WTC11 (cell line): Measurements from ENCODE around the gene PTCH1. TPM values are rescaled to one million over a fixed set of nuclear protein-coding genes. Genes with fewer than 3 reads are reported as not detected.

Source experiments
- ATAC-seq: fragments of 200-7000 bp; cut with Tn5 transposase; 2 replicates; pipeline ENCODE4 v1.10.0; 2021; ENCODE audit warnings: mild to moderate bottlenecking, moderate library complexity
- CTCF ChIA-PET: fragments of 300-600 bp; sonication (Branson Sonifier 250); formaldehyde crosslinking; loops from one replicate; lab custom pipeline; 2021; ENCODE audit warnings: antibody characterized with exemption; lab: Charles Lee
- POLR2A ChIA-PET: fragments of 350-600 bp; sonication (Branson Sonifier 250); formaldehyde crosslinking; loops from one replicate; lab custom pipeline; 2021; ENCODE audit warnings: antibody characterized with exemption; lab: Charles Lee
- DNase-seq: peaks from one replicate; pipeline ENCODE4 v3.0.0; 2021; ENCODE audit warnings: low spot score
- H3K27ac Mint-ChIP-seq: 2 replicates; pipeline ENCODE4 v1.8.0; 2021; ENCODE audit warnings: mixed read lengths
- H3K27me3 Mint-ChIP-seq: 2 replicates; pipeline ENCODE4 v1.8.0; 2021; ENCODE audit warnings: low read depth, mild to moderate bottlenecking, moderate library complexity, mixed read lengths
- H3K36me3 Mint-ChIP-seq: 2 replicates; pipeline ENCODE4 v1.8.0; 2021; ENCODE audit warnings: mixed read lengths
- H3K4me1 Mint-ChIP-seq: 2 replicates; pipeline ENCODE4 v1.8.0; 2022; ENCODE audit warnings: mixed read lengths
- H3K4me3 Mint-ChIP-seq: 2 replicates; pipeline ENCODE4 v1.8.0; 2021; ENCODE audit warnings: mild to moderate bottlenecking, moderate library complexity, mixed read lengths
- H3K9me3 Mint-ChIP-seq: 2 replicates; pipeline ENCODE4 v1.8.0; 2021; ENCODE audit warnings: mixed read lengths
- CREB1 ChIP-seq: sonication (generic); formaldehyde crosslinking; IDR thresholded peaks from 2 replicates; pipeline ENCODE4 v1.8.0; 2023; ENCODE audit warnings: mild to moderate bottlenecking, missing genetic modification reagents
- CREM ChIP-seq: sonication (generic); formaldehyde crosslinking; IDR thresholded peaks from 2 replicates; pipeline ENCODE4 v1.8.1; 2022; ENCODE audit warnings: mild to moderate bottlenecking, missing genetic modification reagents, moderate library complexity
- CTCF ChIP-seq: fragments of 200-600 bp; IDR thresholded peaks from 2 replicates; pipeline ENCODE4 v1.8.0; 2022; ENCODE audit warnings: antibody characterized with exemption
- EMX1 ChIP-seq: fragments of 250-450 bp; sonication (Bioruptor Pico); IDR thresholded peaks from 2 replicates; pipeline ENCODE4 v1.8.0; 2021; ENCODE audit warnings: mild to moderate bottlenecking
- HMGA2 ChIP-seq: fragments of 250-450 bp; sonication (Bioruptor Pico); IDR thresholded peaks from 2 replicates; pipeline ENCODE4 v1.4.0; 2021; ENCODE audit warnings: mild to moderate bottlenecking, moderate library complexity
- HMGXB4 ChIP-seq: sonication (generic); formaldehyde crosslinking; IDR thresholded peaks from 2 replicates; pipeline ENCODE4 v1.8.1; 2023; ENCODE audit warnings: mild to moderate bottlenecking, moderate library complexity, missing genetic modification reagents
- IRF1 ChIP-seq: sonication (generic); formaldehyde crosslinking; IDR thresholded peaks from 2 replicates; pipeline ENCODE4 v1.8.0; 2023; ENCODE audit warnings: missing genetic modification reagents
- MYBL2 ChIP-seq: sonication (generic); formaldehyde crosslinking; IDR thresholded peaks from 2 replicates; pipeline ENCODE4 v1.8.1; 2023; ENCODE audit warnings: mild to moderate bottlenecking, moderate library complexity, missing genetic modification reagents
- NR1H2 ChIP-seq: sonication (generic); formaldehyde crosslinking; IDR thresholded peaks from 2 replicates; pipeline ENCODE4 v1.9.0; 2021; ENCODE audit warnings: mild to moderate bottlenecking, moderate library complexity, missing genetic modification reagents
- NR2C2 ChIP-seq: sonication (generic); formaldehyde crosslinking; IDR thresholded peaks from 2 replicates; pipeline ENCODE4 v1.8.0; 2022; ENCODE audit warnings: mild to moderate bottlenecking, missing genetic modification reagents
- RELA ChIP-seq: sonication (generic); formaldehyde crosslinking; IDR thresholded peaks from 2 replicates; pipeline ENCODE4 v1.8.1; 2022; ENCODE audit warnings: missing genetic modification reagents, mild to moderate bottlenecking, borderline replicate concordance
- SMAD4 ChIP-seq: sonication (generic); formaldehyde crosslinking; IDR thresholded peaks from 2 replicates; pipeline ENCODE4 v1.8.0; 2022; ENCODE audit warnings: mild to moderate bottlenecking, missing genetic modification reagents
- SP1 ChIP-seq: sonication (generic); formaldehyde crosslinking; conservative IDR thresholded peaks from 2 replicates; pipeline ENCODE4 v1.8.1; 2022; ENCODE audit warnings: missing genetic modification reagents
- TP53 ChIP-seq: sonication (generic); formaldehyde crosslinking; IDR thresholded peaks from 2 replicates; pipeline ENCODE4 v1.8.1; 2023; ENCODE audit warnings: mild to moderate bottlenecking, missing genetic modification reagents
- ZBTB21 ChIP-seq: sonication (generic); formaldehyde crosslinking; IDR thresholded peaks from 2 replicates; pipeline ENCODE4 v1.8.1; 2023; ENCODE audit warnings: mild to moderate bottlenecking, missing genetic modification reagents, borderline replicate concordance
- ZBTB43 ChIP-seq: sonication (generic); formaldehyde crosslinking; IDR thresholded peaks from 2 replicates; pipeline ENCODE4 v1.8.1; 2023; ENCODE audit warnings: mild to moderate bottlenecking, missing genetic modification reagents
- ZNF138 ChIP-seq: sonication (generic); formaldehyde crosslinking; conservative IDR thresholded peaks from 2 replicates; pipeline ENCODE4 v1.8.1; 2022; ENCODE audit warnings: mild to moderate bottlenecking, moderate library complexity, missing genetic modification reagents
- ZNF263 ChIP-seq: sonication (generic); formaldehyde crosslinking; IDR thresholded peaks from 2 replicates; pipeline ENCODE4 v1.8.1; 2022; ENCODE audit warnings: low read depth, mild to moderate bottlenecking, moderate library complexity, missing genetic modification reagents
- ZNF396 ChIP-seq: fragments of 250-450 bp; sonication (Bioruptor Pico); IDR thresholded peaks from 2 replicates; pipeline ENCODE4 v1.8.0; 2021; ENCODE audit warnings: mild to moderate bottlenecking, moderate library complexity, borderline replicate concordance
- ZNF423 ChIP-seq: fragments of 250-450 bp; sonication (Bioruptor Pico); IDR thresholded peaks from 2 replicates; pipeline ENCODE4 v2.1.2; 2022; ENCODE audit warnings: mild to moderate bottlenecking, moderate library complexity
- total RNA-seq: library from RNA; stranded (reverse); gene quantifications from 3 replicates; pipeline ENCODE4 v1.2.3, GENCODE V29; 2021
- TF ChIP-seq, protein P1 (sequence below): sonication (generic); formaldehyde crosslinking; IDR thresholded peaks from 2 replicates; pipeline ENCODE4 v1.8.1; 2022; ENCODE audit warnings: missing genetic modification reagents, borderline replicate concordance
- TF ChIP-seq, protein P2 (sequence below): sonication (generic); formaldehyde crosslinking; IDR thresholded peaks from 2 replicates; pipeline ENCODE4 v1.8.0; 2022; ENCODE audit warnings: missing genetic modification reagents
- TF ChIP-seq, protein P3 (sequence below): sonication (generic); formaldehyde crosslinking; IDR thresholded peaks from 2 replicates; pipeline ENCODE4 v1.8.0; 2022; ENCODE audit warnings: mild to moderate bottlenecking, missing genetic modification reagents

Gene PTCH1
- total RNA-seq, 1 experiment from 2014 or later: 38.0 TPM

- TF ChIP-seq HMGXB4 (CRISPR knock-in tag) (no peak), NR1H2 (CRISPR knock-in tag) (no peak), CREB1 (CRISPR knock-in tag) (no peak), NR2C2 (CRISPR knock-in tag) (no peak)
- TF ChIP-seq, protein P1, sequence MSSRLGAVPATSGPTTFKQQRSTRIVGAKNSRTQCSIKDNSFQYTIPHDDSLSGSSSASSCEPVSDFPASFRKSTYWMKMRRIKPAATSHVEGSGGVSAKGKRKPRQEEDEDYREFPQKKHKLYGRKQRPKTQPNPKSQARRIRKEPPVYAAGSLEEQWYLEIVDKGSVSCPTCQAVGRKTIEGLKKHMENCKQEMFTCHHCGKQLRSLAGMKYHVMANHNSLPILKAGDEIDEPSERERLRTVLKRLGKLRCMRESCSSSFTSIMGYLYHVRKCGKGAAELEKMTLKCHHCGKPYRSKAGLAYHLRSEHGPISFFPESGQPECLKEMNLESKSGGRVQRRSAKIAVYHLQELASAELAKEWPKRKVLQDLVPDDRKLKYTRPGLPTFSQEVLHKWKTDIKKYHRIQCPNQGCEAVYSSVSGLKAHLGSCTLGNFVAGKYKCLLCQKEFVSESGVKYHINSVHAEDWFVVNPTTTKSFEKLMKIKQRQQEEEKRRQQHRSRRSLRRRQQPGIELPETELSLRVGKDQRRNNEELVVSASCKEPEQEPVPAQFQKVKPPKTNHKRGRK (CRISPR knock-in tag): no peak
- TF ChIP-seq, all 79 proteins: peak for 0
These were observed 38.9 kb downstream of the PTCH1 start (continued) for GRCh38 chr9:95477885-95478284.

DNA sequence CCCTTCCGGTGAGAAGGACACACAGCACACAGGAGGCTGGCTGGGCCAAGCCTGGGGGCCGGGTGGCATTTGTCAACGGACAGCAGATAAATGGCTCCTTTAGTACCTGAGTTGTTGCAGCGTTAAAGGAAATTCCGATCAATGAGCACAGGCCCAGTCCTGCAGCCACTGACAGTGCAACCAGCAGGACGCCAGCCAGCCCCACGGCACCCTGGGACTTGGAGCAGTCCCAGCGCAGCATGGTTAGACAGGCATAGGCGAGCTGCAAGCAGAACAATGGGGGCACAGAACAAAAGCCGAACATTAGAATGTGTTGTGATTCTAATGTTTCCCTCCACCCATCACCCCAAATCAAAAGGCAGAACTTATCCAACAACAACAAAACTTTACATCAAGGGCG, 39.3 kb downstream of the PTCH1 start:
- POLR2A ChIA-PET: no interaction called here
- peaks cover 40% of the 10 kb centered on the region for H3K4me1 Mint-ChIP-seq
- ATAC-seq: peak; percentile 68

DNA sequence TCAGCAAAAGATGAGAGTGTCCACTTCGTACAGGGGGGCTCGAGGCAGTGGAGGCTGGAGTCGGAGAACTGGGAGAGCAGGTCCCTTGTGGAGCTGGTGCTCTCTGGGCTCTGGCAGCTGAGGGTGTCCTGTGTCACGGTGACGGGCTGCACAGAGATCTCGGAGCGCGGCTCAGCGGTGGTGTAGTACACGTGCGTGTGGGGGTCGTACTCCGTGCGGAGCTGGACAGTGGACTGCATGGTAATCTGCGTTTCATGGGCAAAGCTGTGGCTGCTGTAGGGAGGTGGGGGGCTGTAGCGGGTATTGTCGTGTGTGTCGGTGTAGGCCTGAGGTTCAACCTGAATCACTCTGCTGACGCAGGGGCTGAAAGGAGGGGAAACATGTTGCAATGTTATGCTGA, 48.0 kb downstream of the PTCH1 start:
- CTCF ChIA-PET: no interaction called here
- Mint-ChIP-seq H3K36me3 (peaks cover 80% of the 10 kb centered on the region), H3K27me3 (no peaks in the 10 kb centered on the region)

More for the DNA sequence above, 39.3 kb downstream of the PTCH1 start:
- Mint-ChIP-seq H3K27ac (peak overlapping the region; percentile 57), H3K27me3 (no peaks in the 10 kb centered on the region), H3K9me3 (no peaks in the 10 kb centered on the region), H3K4me3 (no peak overlapping the region), H3K36me3 (peaks cover 78% of the 10 kb centered on the region)
- DNase-seq: no peak
- TF ChIP-seq ZBTB21 (CRISPR knock-in tag) (no peak), ZNF263 (no peak), ZNF423 (CRISPR knock-in tag) (peak; percentile 69; the same call in 1 of the 2 replicates), EMX1 (no peak), NR2C2 (CRISPR knock-in tag) (no peak), CREM (CRISPR knock-in tag) (no peak), ZBTB43 (CRISPR knock-in tag) (no peak)
- CTCF ChIA-PET: no interaction called here

More for the DNA sequence above, 48.0 kb downstream of the PTCH1 start:
- no peak for TF ChIP-seq ZNF396 (CRISPR knock-in tag)
- no peak for TF ChIP-seq HMGA2 (CRISPR knock-in tag)
- no peak for TF ChIP-seq RELA (CRISPR knock-in tag)
- no peak for TF ChIP-seq NR1H2 (CRISPR knock-in tag)
- no peak for TF ChIP-seq ZNF138 (CRISPR knock-in tag)
- no peak for TF ChIP-seq SP1
- TF ChIP-seq CTCF: no peak
- no peak for TF ChIP-seq SMAD4 (CRISPR knock-in tag)
- TF ChIP-seq TP53: no peak
- TF ChIP-seq, protein P2, sequence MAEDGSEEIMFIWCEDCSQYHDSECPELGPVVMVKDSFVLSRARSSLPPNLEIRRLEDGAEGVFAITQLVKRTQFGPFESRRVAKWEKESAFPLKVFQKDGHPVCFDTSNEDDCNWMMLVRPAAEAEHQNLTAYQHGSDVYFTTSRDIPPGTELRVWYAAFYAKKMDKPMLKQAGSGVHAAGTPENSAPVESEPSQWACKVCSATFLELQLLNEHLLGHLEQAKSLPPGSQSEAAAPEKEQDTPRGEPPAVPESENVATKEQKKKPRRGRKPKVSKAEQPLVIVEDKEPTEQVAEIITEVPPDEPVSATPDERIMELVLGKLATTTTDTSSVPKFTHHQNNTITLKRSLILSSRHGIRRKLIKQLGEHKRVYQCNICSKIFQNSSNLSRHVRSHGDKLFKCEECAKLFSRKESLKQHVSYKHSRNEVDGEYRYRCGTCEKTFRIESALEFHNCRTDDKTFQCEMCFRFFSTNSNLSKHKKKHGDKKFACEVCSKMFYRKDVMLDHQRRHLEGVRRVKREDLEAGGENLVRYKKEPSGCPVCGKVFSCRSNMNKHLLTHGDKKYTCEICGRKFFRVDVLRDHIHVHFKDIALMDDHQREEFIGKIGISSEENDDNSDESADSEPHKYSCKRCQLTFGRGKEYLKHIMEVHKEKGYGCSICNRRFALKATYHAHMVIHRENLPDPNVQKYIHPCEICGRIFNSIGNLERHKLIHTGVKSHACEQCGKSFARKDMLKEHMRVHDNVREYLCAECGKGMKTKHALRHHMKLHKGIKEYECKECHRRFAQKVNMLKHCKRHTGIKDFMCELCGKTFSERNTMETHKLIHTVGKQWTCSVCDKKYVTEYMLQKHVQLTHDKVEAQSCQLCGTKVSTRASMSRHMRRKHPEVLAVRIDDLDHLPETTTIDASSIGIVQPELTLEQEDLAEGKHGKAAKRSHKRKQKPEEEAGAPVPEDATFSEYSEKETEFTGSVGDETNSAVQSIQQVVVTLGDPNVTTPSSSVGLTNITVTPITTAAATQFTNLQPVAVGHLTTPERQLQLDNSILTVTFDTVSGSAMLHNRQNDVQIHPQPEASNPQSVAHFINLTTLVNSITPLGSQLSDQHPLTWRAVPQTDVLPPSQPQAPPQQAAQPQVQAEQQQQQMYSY (CRISPR knock-in tag): no peak
- no peak for TF ChIP-seq MYBL2 (CRISPR knock-in tag)
- TF ChIP-seq CREB1 (CRISPR knock-in tag): no peak
- TF ChIP-seq IRF1: no peak
- TF ChIP-seq, protein P3, sequence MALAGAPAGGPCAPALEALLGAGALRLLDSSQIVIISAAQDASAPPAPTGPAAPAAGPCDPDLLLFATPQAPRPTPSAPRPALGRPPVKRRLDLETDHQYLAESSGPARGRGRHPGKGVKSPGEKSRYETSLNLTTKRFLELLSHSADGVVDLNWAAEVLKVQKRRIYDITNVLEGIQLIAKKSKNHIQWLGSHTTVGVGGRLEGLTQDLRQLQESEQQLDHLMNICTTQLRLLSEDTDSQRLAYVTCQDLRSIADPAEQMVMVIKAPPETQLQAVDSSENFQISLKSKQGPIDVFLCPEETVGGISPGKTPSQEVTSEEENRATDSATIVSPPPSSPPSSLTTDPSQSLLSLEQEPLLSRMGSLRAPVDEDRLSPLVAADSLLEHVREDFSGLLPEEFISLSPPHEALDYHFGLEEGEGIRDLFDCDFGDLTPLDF (CRISPR knock-in tag): no peak
- H3K4me1 Mint-ChIP-seq: peaks cover 1% of the 10 kb centered on the region
- no peaks in the 10 kb centered on the region for H3K9me3 Mint-ChIP-seq
- POLR2A ChIA-PET: no interaction called here
- DNase-seq (no peak), ATAC-seq (no peak)
- H3K4me3 Mint-ChIP-seq: no peak overlapping the region
- H3K27ac Mint-ChIP-seq: no peak overlapping the region; the same call in 1 of the 2 replicates
